ENCODE results near the gene OBI1. TPM values are rescaled to one million over a fixed set of nuclear protein-coding genes. Genes with fewer than 3 reads are reported as not detected.
A peak's percentile ranks its signal among the peaks of the same experiment; 100 is the strongest.

OBI1 gene
- total RNA-seq, 1 experiment from 2014 or later, result 11.8 TPM

DNA sequence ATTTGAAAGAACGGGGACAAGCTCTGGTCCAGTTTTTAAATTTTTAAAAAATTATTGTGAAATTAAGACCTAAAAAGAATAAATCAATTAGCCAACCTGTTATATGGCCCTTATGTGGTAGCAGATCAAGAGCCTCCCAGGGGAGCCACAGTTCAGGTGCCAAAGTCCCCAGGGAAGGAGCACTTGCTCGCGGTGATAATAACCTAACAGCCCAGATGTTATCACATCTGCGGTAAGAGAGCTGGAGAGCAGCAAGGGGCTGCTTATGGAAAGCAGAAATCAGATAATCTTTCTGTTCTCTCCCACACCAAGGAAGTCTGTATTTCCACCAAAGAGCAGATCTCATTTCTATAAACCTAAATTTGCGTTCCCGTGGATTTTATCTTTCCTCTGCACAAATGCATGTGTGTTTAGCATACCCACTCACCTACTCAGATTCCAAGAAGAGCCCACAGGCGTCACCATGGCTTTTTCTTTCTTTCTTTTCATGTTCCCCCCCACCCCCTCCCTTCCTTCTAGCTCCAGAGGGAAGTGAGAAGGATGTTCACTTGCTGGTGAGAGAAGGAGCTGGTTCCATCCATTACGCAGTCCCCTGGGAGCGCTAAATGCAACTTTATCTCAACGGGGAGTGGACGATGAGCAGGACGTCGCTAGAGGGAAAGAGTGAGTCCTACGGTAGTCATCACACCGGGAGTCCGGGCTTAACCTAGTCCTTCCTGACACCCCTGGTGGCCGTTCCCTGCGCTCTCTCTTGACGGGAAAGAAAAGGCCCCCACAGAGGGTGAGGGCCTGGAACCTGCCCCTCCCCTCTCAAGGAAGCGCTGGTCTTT, 54.0 kb downstream of the OBI1 start:
- peak; percentile 33 for DNase-seq (ENCODE audit: extremely low read depth, low read depth)

DNA sequence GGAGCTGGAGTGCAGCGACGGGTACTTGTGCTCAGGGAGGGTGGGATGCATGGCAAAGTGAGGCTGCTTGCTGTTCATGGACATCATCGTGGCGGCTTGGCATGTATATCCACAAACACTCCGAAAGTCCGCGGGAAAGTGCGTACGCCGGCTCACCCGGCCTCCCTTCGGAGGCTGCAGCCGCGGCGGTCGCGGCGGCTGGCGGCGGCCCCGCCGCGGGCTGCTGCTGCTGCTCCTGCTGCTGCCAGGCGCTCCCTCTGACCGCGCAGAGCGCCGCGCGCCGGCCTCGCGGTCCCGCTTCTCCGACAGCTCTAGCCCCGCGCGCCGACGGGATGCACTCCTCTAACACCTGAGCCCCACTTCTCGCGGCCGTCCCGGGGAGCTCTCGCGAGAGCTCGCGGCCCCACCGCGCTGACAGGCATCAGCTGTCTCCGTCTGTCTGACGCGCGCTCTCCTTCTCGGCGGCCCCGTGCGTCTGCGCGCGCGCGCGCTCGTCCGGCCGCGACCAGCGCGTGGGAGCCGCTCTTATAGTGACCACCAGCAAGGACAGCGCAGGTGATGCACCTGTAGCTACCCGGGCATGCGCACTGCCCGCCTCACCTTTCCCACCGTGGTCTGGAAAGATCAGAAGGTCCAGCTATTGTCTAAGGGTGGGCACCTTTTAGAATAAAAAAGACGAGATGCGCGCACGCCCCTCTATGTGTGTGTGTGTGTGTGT, 55.6 kb downstream of the OBI1 start, which contains the start of gene POU4F1:
Gene POU4F1 (minus strand): TSS at position 313 of the 718 bp plus-strand sequence. CDS start 226 bp downstream, at position 87.
- DNase-seq (ENCODE audit: extremely low read depth, low read depth), result peak; percentile 58

DNA sequence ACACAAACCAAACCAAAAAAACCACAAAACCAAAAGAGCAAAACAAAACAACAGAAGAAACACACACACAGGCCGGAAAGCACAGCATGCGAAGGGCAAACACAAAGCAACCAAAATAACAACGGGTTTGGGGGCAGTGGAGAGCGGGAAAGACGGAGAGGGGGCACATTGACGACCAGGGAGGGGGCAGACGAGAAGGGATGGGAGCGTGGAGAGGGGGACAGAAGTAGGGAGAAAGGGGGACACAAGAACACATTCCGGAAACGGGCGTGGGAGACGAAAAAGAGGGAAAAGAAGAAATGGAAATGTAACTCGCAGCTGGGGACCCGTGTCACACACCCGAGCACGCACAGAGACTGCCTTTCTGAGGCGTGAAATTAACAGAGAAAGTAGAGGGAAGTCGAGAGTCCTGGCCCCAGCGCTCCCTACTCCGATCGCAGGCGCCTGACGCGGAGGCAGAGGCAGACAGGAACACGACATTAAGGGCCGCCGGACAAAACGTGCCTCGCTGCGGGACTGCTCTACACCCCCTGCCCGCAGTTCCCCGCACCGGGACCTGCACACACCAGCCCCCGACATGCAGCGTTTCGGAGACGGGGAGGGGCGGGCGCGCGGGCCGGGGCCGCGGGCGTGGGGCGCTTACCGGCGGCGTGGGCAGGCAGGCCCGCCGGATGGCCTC, 56.3 kb downstream of the OBI1 start:
- DNase-seq (ENCODE audit: extremely low read depth, low read depth), result no peak

DNA sequence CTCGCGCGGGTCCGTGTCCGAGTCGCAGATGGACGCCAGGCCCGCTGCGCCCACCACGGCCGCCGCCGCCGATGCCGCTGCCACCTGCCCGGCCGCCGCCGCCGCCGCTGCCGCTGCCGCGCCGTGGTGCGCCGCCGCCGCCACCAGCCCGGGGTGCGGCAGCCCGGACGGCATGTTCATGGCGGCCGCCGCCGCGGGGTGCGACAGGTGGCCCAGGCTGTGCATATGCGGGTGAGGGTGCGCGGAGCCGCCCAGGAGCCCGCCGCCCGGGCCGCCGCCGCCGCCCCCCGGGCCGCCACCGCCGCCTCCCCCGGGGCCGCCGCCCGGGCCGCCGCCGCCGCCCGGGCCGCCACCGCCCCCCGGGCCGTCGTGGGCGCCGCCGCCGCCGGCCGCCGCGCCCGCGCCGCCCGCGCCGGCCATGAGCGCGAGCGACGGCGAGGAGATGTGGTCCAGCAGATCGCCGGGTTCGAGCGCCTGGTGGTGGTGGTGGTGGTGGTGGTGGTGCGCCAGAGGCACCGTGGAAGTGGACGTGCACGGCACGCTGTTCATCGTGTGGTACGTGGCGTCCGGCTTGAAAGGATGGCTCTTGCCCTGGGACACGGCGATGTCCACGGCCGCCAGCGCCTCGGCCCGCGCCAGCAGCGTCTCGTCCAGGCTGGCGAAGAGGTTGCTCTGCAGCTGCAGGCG, 56.9 kb downstream of the OBI1 start:
- DNase-seq (ENCODE audit: extremely low read depth, low read depth), result no peak

DNA sequence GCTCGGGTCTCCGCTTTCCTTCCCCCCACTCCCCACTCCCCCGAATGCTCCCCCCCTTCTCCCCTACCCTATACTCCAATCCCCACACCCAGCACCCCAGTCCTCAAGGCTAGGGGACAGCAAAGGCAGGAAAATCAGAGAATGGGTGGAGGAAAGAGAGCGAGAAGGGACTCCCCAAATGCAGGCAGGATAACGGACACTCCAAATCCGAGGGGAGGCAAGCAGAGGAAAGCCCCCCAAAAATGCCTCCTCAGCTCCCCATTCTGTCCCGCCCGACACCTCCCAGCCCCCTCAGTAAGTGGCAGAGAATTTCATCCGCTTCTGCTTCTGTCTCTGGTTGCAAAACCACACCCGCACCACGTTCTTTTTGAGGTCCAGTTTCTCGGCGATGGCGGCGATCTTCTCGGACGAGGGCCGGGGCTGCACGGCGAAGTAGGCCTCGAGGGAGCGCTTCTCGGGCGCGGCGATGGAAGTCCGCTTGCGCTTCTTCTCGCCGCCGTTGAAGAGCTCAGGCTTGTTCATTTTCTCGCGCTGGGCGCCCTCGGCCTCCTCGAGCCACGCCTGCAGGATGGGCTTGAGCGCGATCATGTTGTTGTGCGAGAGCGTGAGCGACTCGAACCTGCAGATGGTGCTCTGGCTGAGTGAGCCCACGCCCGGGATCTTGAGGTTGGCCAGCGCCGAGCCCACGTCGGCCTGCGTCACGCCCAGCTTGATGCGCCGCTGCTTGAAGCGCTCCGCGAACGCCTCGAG, 57.7 kb downstream of the OBI1 start:
- DNase-seq (ENCODE audit: extremely low read depth, low read depth), result no peak

DNA sequence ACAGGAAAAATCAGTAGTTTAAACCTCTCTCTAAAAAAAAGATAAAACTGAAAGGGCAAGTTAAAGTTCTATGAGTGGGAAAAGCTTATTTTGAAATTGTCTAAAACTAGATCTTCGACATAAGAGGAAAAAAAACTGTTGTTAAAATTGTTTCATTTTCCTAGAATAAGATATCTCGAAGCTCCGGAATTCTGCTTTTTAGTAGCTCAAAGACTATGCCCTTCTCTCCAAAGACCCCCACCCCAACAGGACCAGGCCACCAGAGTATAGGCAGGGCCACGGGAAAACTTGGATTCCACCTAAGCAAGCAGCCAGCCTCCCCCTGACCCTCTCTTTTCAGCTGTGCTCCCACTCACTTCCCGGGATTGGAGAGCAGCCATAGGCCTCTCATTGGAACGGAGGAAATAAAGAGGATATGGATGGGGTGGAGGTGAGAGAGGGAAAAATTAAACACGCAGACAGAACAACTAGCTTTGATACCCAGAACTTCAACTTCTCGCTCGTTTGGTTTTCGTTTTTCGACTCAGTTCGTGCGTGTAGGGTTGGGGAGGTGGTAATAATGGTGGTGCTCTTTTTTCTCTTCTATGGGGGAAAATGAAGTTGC, 58.6 kb downstream of the OBI1 start:
- DNase-seq (ENCODE audit: extremely low read depth, low read depth), result no peak

DNA sequence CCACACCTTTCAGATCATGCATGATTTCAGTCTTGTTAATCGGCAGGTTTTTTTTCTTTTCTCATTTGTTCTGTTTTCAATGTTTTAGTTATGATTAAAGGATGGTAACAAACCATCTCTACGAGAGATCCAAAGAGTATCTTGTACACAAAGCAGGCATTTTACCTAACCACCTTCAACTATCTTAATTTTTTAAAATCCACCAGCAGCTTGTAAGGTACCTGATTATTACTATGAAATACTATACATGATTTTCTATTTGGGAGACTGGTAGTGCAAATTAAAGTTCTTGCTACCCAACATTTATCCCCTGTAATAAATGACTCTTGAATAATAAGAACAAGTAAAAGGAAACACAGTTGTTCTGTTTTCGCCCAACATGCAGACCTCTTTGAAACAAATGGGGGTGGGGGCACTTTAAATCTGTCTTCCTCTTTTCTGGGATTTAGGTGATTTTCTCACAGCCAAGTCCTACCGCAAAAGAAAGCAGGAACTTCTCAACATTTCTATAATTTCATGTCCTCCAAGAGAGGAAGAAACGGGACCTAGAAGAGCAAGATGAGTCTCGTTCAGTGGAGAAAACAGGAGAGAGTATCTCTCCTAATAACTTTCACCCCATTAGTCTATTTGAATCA, 59.2 kb downstream of the OBI1 start:
- DNase-seq (ENCODE audit: extremely low read depth, low read depth), result no peak

DNA sequence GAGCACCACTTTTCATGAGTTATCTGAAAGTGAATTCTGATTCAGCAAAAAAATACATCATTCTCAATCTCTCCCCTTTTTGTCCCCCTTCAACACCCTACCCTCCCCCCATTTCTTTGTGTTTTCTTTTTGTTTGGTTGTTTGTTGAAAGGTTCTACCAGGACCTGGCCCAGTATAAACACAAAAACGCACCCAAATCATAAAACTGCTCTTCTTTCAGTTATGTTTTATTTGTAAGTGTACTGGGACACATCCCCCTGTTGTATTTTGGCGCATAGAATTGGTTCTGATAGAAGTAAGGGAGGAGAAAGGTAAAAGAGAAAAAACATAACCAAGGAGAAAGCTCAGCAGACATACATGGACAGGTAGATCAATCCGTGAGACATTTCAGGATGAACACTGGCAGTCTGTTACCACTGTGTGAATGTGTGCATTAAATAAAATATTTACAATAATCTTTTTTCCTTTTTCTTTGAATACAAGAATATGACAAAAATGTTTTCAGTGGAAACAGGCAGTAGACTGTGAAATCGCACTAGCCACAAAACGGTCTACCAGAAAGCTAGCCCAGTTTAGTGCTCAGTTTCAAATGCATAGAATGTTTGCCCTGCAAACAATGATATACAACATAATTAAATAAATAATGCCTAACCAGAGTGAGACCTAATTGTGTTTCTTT, 59.9 kb downstream of the OBI1 start:
- DNase-seq (ENCODE audit: extremely low read depth, low read depth), result no peak

DNA sequence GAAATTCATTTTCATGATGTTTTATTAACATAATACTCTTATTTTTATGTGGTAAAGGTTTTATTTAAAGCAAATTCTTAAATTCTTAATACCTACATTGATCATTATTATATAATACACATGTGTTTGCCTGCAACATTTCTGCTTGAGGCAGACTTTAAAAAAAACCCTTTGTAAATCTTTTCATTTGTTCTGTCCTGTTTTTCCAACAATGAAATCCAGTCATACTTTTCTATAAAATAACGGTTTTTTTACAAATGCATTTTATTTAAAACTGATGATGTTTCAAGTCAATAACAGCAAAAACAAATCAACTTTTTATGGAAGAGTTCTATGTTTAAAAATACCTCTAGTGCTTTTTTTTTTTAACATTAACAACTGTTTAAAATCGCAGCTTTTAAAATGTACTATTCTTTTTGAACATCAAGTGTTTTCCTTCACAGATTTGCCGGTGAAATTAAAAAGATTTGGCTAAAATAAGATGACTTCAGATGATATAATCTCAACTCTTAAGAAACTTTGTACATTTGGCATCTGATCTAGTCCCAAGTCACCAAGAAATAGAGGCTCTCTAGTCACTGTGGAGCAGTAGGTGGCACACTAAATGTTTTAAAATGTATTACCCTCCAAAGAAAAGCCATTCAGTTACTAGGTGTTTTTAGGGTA, 60.7 kb downstream of the OBI1 start:
- DNase-seq (ENCODE audit: extremely low read depth, low read depth), result no peak

DNA sequence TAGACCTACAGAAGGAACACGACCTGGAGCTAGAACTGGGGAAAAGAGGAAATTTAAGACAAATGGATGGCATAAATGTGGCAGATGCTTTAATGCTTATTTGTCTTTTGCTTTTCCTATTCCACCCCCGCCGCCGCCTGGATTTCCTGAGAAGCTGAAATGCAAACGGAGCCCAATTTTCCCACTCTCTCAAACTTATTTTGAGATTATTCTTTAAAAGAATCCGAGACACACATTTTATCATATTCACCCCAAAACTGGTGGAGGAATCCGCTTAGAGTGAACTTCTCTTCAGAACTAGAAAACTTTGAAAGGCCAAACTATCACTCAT, 61.4 kb downstream of the OBI1 start:
- DNase-seq (ENCODE audit: extremely low read depth, low read depth), result no peak

DNA sequence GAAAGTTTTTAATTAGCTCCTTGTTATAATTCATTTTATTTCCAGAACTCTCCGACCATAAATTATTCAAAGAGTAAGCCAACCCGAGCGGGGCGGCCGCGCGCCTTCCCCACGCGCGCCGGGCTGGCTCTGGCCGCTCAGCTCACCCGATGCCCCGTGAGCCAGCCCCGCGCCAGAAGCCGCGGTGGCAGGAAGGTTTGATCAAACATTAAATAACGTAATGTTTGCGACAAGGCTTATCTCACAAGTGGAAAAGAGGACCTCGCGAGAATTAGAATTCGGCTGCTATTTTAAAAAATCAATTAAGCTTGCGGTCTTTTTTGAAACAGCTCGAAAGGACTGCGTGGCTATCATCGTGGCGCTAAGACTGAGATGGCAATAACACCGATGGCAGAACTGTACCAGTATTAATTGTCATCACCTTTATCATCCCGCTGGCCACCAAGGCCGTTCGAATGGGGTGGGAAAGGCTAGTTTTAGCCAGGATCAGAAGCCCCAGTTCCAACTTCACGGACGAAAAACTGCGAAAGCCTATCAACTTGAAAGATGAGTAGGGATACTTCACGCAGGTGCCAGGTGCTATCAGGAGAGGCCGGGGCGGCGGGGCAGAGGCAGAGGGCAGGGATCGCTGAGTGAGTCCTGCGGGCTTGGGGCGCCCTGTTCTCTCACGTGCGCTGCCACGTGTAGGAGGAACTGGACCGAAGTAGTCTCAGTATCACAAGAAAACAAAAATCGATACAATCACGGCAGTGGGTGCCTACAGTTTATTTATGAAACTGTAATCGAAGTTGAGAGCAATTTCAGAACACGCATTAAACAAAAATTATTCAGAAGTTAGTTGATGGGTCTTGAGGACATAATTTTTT, 62.0 kb downstream of the OBI1 start:
- no peak for DNase-seq (ENCODE audit: extremely low read depth, low read depth)

DNA sequence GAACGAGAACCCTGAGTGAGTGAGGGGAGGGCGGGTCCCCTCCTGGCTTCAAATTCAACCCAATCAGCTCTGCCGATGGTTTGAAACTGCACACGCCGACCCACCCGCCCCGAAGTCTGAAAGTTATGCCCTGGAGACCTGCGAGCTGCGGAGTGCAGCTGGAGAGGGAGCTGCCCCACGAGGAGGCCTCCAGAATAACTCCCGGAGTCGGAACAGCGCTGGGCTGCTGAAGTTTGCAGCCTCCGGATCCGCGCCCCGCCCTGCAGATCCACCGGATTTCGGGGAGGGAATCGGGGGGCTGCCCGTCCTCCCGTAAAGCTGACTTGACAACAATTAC, 62.6 kb downstream of the OBI1 start:
- DNase-seq (ENCODE audit: extremely low read depth, low read depth), result no peak

DNA sequence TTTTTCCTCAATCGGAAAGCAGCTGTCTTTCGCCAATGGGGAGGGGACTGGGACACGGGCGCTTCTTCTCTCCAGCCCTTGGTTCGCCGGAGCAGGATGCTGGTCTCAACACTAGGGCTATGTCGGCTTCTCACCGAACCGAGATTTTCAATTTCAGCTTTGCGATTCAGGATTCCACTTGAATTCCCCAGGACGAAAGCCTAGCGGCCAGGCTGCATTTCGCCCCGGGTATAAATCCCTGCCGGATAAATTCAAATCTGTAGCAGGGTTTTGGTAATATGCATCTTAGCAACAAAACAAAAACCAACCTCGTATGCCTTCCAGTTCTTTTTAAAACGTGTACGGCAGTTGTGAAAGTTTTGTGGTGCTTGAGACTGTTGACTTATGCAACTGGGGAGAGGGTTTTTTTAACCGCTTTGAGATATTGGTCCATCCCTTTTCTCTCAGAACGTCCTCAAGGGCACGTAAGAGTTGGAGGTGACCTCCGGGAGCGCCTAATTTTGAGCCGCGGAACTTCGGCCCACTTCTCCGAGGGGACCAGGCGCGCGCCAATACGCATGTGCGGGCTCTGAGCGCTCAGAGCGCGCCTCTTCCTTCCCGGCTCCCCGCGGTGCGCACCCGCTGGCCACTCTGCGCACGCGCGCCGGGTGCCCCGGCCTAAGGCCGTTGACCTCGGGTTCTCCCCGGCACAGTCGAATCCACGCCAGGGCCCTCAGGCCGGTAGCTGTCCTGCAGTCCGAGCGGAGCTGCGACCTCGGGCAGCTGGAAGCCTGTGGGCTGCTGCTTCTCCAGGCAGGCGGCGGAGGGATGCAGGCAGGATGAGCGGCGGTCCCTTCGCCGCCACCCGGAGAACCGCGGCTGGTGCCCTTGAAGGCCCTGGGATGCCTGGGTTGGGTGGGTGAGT, 63.2 kb downstream of the OBI1 start:
- no peak for DNase-seq (ENCODE audit: extremely low read depth, low read depth)

DNA sequence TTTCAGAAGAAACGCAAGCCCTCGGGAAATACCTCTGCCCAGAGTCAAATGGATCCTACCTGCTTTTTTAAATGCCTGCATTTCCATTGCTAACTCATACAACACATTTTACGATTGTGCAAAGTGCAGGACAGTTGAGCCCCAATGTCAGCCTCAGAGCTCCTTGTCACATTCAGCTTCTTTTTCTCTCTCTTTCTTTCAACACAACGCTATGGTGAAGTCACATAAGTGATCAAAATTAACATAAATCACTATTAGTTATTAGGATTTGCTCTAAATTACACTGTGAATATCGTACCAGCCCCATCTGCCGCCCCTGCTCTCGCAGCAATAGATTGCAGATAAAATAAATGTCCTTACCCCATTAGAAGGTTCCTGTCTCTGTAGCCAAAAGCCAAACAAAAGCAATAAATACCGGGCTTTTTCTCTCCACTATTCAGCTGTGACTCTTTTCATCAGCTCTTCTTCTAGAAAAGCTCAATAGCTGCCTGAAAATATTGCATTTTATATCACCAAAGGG, 64.4 kb downstream of the OBI1 start:
- no peak for DNase-seq (ENCODE audit: extremely low read depth, low read depth)

DNA sequence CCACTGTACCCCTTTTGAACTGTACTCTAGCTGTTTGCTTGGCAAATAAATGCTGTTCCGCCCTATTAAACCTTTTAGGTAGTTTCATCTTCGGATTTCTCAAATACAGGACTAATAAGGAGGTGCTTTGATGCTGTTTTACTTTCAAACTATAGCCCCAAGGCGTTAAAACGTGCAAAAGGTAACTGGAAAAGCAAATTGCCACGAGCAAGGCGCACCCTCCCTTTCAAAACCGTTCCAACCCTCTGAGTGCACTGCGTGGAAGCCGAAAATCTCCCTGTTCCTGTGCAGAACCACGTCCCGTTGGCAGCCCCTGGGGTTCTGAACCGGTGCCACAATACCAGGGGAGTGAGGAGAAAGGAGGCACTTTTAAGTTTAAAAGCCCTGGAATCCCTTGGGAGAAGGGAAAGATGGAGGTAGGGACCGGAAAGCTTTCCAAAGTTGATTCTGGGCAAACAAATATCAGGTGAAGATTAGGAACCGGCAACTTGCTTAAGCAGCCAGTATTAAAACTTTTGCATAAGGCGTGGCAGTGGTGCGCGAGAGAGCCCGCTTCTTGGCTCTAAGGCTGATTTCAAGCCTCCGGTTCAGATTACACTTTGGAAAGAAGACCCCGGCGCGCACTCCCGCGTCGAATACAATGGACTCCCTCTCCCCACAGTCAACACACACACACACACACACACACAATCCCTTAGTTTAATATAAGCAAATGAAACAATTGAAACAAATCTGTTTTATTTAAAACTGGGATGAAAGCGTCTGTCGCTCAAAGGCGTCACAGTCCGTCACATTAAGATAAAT, 65.1 kb downstream of the OBI1 start:
- no peak for DNase-seq (ENCODE audit: extremely low read depth, low read depth)
